Mucosa of rectum (tissue), 2 donors: Measurements from ENCODE around the gene CST3.
A peak's percentile ranks its signal among the peaks of the same experiment; 100 is the strongest.
"Not testable (repeated sequence)": the region's sequence is repeated elsewhere in the genome, so short reads cannot be mapped to it uniquely, and the experiment has no call there.

ENCODE experiments used
- H3K27ac ChIP-seq, 2 donors: one replicate each; pipeline ENCODE4 v1.7.0; 2013; ENCODE audit warnings: inconsistent platforms in 2 of 2, low read depth in 2 of 2, low read length in 2 of 2
- H3K27me3 ChIP-seq, 2 donors: one replicate each; pipeline ENCODE4 v1.7.0; 2013; ENCODE audit warnings: low read length in 2 of 2; ENCODE audit not compliant: control insufficient read depth in 2 of 2, insufficient read depth in 2 of 2
- H3K36me3 ChIP-seq, 2 donors: one replicate each; pipeline ENCODE4 v1.7.0; 2013; ENCODE audit warnings: low read length in 2 of 2; ENCODE audit not compliant: control insufficient read depth in 2 of 2, insufficient read depth in 2 of 2
- H3K4me1 ChIP-seq, 2 donors: one replicate each; pipeline ENCODE4 v1.7.0; 2013; ENCODE audit warnings: low read length in 2 of 2, mild to moderate bottlenecking in 1 of 2; ENCODE audit not compliant: control insufficient read depth in 2 of 2, insufficient read depth in 2 of 2
- H3K4me3 ChIP-seq, 2 donors: one replicate each; pipeline ENCODE4 v1.7.0; 2013; ENCODE audit warnings: low read length in 2 of 2
- H3K9ac ChIP-seq, 2 donors: one replicate each; pipeline ENCODE4 v1.7.0; 2013; ENCODE audit warnings: low read length in 2 of 2, low read depth in 1 of 2, mild to moderate bottlenecking in 1 of 2
- H3K9me3 ChIP-seq, 2 donors: one replicate each; pipeline ENCODE4 v1.7.0; 2013; ENCODE audit warnings: low read length in 2 of 2; ENCODE audit not compliant: control insufficient read depth in 2 of 2
- donor health status: healthy.
- donor health status: Normal muscosa, but diverticular disease.

Gene CST3

GRCh38 chr20:23663180-23663579, 25.4 kb upstream of the CST3 start:
- Histone ChIP-seq H3K4me3 (no peak overlapping the region), H3K36me3 (no peaks in the 10 kb centered on the region), H3K27me3 (no peaks in the 10 kb centered on the region), H3K9me3 (no peaks in the 10 kb centered on the region), H3K9ac (no peak overlapping the region), H3K4me1 (no peaks in the 10 kb centered on the region), H3K27ac (no peak overlapping the region)

GRCh38 chr20:23662276-23662870, 24.6 kb upstream of the CST3 start:
- Histone ChIP-seq H3K4me3 (no peak overlapping the region), H3K27me3 (no peaks in the 10 kb centered on the region), H3K4me1 (no peaks in the 10 kb centered on the region), H3K9ac (no peak overlapping the region), H3K27ac (no peak overlapping the region), H3K36me3 (no peaks in the 10 kb centered on the region), H3K9me3 (no peaks in the 10 kb centered on the region)

- Histone ChIP-seq H3K9ac (no peak overlapping the region), H3K4me1 (peaks cover 0 to 4% of the 10 kb centered on the region in 2 donors), H3K27ac (no peak overlapping the region), H3K9me3 (no peaks in the 10 kb centered on the region), H3K27me3 (no peaks in the 10 kb centered on the region), H3K36me3 (no peaks in the 10 kb centered on the region), H3K4me3 (no peak overlapping the region)
These were observed 23.3 kb upstream of the CST3 start for GRCh38 chr20:23661002-23661429.

GRCh38 chr20:23659989-23660837, 22.5 kb upstream of the CST3 start:
- Histone ChIP-seq H3K4me1 (peaks cover 0 to 7% of the 10 kb centered on the region in 2 donors), H3K9me3 (no peaks in the 10 kb centered on the region), H3K9ac (no peak overlapping the region), H3K36me3 (no peaks in the 10 kb centered on the region), H3K27me3 (no peaks in the 10 kb centered on the region), H3K27ac (peak overlapping the region in 1 of 2 donors; percentile 35), H3K4me3 (no peak overlapping the region)

GRCh38 chr20:23659610-23659988, 21.8 kb upstream of the CST3 start:
- not testable (repeated sequence) for H3K27ac ChIP-seq, H3K4me3 ChIP-seq, H3K9ac ChIP-seq, H3K36me3 ChIP-seq, H3K4me1 ChIP-seq, H3K9me3 ChIP-seq, H3K27me3 ChIP-seq

GRCh38 chr20:23658989-23659609, 21.3 kb upstream of the CST3 start:
- no peak overlapping the region for H3K27ac ChIP-seq
- H3K4me3 ChIP-seq = no peak overlapping the region
- H3K4me1 ChIP-seq = peaks cover 0 to 10% of the 10 kb centered on the region in 2 donors

GRCh38 chr20:23658336-23658735, 20.6 kb upstream of the CST3 start:
- Histone ChIP-seq H3K27ac (no peak overlapping the region), H3K36me3 (no peaks in the 10 kb centered on the region), H3K9me3 (no peaks in the 10 kb centered on the region)

More at GRCh38 chr20:23658989-23659609, 21.3 kb upstream of the CST3 start:
- no peaks in the 10 kb centered on the region for H3K9me3 ChIP-seq
- no peaks in the 10 kb centered on the region for H3K27me3 ChIP-seq
- H3K9ac ChIP-seq = no peak overlapping the region
- H3K36me3 ChIP-seq = no peaks in the 10 kb centered on the region

GRCh38 chr20:23657202-23657601, 19.4 kb upstream of the CST3 start:
- Histone ChIP-seq H3K27ac (no peak overlapping the region), H3K27me3 (no peaks in the 10 kb centered on the region), H3K4me1 (peaks cover 0 to 10% of the 10 kb centered on the region in 2 donors), H3K9me3 (no peaks in the 10 kb centered on the region), H3K36me3 (no peaks in the 10 kb centered on the region), H3K4me3 (no peak overlapping the region), H3K9ac (no peak overlapping the region)

More at GRCh38 chr20:23658336-23658735, 20.6 kb upstream of the CST3 start:
- Histone ChIP-seq H3K9ac (no peak overlapping the region), H3K4me1 (peaks cover 0 to 10% of the 10 kb centered on the region in 2 donors), H3K27me3 (no peaks in the 10 kb centered on the region), H3K4me3 (no peak overlapping the region)

GRCh38 chr20:23656372-23656771, 18.6 kb upstream of the CST3 start:
- Histone ChIP-seq H3K27me3 (no peaks in the 10 kb centered on the region), H3K36me3 (no peaks in the 10 kb centered on the region), H3K4me1 (peaks cover 0 to 10% of the 10 kb centered on the region in 2 donors), H3K9me3 (no peaks in the 10 kb centered on the region), H3K4me3 (no peak overlapping the region), H3K9ac (peak overlapping the region in 1 of 2 donors; percentile 26), H3K27ac (peak overlapping the region; percentile 52 to 70)
